NCI-H2081 (cell line): ENCODE data around the gene CACNA1A.
"Not testable (repeated sequence)": the region's sequence is repeated elsewhere in the genome, so short reads cannot be mapped to it uniquely, and the experiment has no call there.

Source experiments
- DNase-seq, 2 experiments: peaks; one replicate each; lab custom pipeline; 2025; lab: John Stamatoyannopoulos, UW

Gene CACNA1A

DNA sequence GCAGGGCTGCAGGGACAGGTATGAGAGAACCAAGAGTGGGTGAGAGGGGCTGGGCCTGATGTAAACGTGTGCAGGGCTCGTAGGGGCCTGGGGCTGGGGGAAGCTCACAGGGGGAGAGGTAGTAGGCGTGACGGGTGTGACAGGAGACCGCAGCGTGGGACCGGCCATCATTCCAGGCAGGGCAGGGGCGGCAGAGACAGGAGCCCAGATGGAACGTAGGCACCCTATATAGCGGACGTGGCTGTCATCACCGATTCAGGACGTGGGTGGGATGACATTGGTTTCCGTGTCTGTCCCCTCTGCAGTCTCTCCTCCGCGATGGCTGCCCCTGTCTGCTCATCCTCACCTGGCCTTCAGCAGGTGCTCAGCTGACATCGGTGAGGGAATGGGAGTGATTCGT, 307.6 kb downstream of the CACNA1A start:
- DNase-seq: no peak

DNA sequence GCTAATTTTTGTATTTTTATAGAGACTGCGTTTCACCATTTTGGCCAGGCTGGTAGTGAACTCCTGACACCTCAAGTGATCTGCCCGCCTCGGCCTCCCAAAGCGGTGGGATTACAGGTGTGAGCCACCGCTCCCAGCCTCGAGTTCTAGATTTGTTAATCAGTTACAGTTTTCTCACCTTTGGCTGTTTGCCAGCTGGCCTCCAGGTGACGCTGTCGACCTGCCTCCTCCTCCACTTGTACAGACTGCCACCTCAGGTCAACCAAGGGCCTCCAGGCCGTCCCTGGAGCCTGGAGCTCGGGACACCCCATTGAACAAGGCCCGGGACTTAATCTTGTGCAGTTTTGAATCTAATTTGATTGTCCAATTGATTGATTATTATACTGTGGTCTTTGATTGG, 310.6 kb downstream of the CACNA1A start:
- DNase-seq: no peak

DNA sequence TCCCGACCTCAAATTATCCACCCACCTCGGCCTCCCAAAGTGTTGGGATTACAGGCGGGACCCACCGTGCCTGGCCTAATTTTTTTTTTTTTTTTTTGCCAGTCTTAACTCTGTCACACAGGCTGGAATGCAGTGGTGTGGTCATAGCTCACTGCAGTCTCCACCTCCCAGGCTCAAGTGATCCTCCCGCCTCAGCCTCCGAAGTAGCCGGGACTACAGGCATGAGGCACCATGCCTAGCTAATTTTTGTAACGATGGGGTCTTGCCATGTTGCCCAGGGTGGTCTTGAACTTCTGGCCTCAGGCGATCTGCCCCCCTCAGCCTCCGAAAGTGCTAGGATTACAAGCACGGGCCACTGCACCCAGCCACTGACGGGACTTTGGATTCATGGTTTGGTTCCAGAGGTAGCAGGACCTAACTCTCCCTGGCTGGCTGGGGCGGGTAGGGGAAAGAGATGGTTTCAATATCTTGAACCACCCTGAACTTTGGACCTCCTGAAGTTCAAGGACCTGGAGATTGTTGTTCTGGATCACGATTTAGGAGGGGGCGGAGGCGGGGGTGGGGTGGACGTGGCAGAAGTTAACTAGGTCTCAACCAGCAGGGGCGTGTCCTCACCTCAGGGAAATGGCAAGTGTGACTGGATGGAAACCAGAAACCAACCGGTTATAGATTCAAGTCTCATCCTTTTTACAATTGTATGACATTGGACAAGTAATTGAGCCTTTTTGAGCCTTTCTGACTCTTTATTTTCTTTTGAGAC, 315.3 kb downstream of the CACNA1A start:
- DNase-seq: no peak

DNA sequence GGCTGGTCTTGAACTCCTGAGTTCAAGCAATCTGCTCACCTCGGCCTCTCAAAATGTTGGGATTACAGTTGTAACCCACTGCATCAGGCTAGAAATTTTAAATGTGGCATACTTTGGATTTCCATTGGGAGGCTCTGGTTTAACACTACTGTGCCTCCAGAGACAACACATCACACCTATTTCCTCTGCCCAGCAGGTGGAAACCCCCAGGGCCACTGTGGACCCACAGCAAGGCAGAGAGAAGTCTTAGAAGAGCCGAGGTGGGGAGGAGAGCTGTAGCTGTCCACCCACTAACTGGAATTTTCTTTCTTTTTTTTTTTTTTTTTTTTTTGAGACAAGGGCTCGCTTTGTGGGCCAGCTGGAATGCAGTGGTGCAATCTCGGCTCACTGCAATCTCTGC, 316.7 kb downstream of the CACNA1A start:
- no peak for DNase-seq

DNA sequence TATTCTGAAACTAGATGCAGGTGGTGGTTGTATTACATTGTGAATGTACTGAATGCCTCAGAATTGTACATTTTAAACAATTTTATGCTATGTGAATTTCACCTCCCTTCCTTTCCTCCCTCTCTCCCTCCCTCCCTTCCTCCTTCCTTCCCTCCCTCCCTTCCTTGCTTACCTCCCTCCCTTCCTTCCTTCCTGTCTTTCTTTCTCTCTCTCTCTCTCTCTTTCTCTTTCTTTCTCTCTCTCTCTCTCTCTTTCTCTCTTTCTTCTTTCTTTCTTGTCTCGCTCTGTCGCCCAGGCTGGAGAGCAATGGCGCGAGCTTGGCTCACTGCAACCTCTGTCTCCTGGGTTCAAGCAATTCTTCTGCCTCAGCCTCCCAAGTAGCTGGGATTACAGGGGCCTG, 318.9 kb downstream of the CACNA1A start:
- DNase-seq: no peak

DNA sequence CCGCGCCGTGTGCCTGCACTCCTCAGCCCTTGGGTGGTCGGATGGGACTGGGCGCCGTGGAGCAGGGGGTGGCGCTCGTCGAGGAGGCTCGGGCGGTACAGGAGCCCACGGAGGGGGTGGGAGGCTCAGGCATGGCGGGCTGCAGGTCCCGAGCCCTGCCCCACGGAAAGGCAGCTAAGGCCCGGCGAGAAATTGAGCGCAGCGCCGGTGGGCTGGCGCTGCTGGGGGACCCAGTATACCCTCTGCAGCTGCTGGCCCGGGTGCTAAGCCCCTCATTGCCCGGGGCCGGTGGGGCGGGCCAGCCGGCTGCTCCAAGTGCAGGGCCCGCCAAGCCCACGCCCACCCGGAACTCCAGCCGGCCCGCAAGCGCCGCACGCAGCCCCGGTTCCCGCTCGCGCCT, 319.6 kb downstream of the CACNA1A start:
- DNase-seq: not testable (repeated sequence)

DNA sequence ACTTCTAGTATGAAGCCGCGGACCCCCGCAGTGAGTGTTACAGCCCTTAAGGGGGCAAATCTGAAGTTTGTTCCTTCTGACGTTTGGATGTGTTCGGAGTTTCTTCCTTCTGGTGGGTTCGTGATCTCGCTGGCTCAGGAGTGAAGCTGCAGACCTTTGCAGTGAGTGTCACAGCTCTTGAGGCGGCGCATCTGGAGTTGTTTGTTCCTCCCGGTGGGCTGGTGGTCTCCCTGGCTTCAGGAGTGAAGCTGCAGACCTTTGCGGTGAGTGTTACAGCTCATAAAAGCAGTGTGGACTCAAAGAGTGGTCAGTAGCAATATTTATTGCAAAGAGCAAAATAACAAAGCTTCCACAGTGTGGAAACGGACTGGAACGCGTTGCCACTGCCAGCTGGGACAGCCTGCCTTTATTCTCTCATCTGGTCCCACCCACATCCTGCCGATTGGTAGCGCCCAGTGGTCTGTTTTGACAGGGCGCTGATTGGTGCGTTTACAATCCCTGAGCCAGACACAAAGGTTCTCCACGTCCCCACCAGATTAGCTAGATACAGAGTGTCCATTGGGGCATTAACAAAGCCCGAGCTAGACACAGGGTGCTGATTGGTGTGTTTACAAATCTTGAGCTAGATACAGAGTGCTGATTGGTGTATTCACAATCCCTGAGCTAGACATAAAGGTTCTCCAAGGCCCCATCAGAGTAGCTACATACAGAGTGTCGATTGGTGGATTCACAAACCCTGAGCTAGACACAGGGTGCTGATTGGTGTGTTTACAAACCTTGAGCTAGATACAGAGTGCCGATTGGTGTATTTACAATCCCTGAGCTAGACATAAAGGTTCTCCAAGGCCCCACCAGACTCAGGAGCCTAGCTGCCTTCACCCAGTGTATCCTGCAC, 320.3 kb downstream of the CACNA1A start:
- DNase-seq: not testable (repeated sequence)

DNA sequence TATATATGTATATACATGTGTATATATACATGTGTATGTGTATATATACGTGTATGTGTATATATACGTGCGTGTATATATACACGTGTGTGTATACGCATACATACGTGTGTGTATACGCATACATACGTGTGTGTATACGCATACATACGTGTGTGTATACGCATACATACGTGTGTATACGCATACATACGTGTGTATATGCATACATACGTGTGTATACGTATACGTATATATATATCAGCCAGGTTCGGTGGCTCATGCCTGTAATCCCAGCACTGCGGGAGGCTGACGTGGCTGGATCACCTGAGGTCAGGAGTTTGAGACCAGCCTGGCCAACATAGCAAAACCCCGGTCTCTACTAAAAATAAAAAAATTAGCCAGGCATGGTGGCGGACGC, 321.4 kb downstream of the CACNA1A start:
- not testable (repeated sequence) for DNase-seq

DNA sequence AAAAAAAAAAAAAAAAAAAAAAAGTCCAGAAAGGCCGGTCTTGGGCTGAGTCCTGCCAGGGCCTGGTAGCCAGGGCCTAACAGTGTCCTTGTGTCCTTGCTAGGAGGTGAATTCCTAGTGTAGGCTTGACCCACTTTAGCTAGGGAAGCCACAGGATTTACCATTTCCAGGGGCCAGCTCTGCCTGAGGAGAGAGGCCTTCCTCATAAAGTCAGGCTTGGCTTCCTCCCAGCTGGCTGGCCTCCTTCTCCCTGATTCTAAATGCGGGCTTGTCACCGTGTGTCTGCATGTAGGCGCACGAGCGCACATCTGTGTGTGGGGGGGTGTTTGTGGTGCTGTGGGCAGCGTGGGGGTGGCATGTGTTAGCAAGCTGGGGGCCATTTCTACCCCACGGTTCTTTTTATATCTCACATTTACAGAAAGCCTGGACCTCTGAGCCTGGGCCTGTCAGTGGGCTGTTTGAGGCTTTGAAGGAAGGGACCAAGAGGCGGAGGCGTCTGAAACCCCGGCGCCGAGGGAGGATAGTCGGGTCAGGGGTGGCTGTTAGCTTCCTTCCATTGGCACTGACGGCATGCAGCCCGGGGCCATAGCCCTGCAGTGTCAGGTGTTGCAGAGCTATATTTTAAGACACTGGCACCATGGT, 324.4 kb downstream of the CACNA1A start:
- DNase-seq: no peak

DNA sequence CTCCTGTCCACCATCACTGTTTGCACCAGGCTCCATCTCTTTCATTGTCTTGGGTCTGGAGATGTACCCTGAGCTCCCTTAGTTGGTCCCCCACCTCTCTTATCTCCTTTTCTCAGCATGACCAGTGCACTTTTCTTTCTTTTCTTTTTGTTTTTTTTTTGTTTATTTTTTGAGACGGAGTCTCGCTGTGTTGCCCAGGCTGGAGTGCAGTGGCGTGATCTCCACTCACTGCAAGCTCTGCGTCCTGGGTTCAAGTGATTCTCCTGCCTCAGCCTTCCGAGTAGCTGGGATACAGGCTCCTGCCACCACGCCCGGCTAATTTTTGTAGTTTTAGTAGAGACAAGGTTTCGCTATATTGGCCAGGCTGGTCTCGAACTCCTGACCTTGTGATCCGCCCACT, 328.0 kb downstream of the CACNA1A start:
- not testable (repeated sequence) for DNase-seq

DNA sequence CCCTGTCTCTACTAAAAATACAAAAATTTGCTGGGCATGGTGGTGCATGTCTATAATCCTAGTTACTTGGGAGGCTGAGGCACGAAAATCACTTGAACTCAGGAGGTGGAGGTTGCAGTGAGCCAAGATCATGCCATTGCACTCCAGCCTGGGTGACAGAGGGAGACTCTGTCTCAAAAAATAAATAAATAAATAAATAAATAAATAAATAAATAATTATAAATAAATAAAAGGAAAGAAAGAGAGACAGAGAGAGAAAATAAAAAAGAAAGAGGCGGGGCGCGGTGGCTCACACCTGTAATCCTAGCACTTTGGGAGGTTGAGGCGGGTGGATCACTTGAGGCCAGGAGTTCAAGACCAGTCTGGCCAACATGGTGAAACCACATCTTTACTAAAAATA, 328.7 kb downstream of the CACNA1A start:
- DNase-seq: not testable (repeated sequence)

DNA sequence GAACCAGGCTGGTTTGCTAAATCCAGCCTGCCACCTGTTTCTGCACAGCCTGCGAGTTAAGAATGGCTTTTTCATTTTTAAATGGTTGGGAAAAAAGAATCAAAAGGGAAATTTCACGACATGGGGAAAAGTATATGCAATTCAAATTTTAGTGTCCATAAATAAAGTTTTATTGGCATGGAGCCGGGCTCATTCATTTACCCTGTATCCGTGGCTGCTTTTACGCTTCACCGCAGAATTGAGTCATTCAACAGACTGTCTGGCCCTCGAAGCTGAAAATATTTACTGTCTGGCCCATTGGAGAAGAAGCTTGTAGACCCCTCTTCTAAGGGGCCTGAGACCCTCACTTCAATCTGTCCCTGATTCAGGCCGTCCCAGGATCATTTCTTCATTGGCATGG, 329.9 kb downstream of the CACNA1A start:
- DNase-seq: no peak

DNA sequence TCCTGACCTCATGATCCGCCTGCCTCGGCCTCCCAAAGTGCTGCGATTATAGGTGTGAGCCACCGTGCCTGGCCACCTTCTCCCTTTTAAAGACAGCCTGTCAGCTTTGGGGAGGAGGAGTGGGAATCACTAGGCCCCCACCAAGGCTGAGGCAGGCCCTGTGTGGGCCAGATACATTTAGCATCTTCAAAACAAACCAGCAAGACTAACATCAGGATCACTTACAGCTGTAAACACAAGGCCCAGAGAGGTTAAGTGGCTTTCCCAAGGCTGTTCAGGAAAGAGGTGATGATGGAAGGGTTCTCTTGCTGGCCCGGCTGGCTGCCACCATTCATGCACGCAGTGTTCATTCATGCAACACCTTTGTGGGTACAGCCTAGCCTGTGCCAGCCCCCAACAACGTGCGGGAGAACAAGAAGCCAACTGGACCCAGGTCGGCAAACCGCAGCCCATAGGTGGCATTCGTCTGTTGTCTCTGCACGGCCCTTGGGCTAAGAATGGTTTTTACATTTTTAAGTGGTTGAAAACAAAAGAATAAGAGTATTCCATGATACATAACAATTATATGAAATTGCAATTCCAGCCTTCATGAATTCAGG, 333.0 kb downstream of the CACNA1A start:
- no peak for DNase-seq

DNA sequence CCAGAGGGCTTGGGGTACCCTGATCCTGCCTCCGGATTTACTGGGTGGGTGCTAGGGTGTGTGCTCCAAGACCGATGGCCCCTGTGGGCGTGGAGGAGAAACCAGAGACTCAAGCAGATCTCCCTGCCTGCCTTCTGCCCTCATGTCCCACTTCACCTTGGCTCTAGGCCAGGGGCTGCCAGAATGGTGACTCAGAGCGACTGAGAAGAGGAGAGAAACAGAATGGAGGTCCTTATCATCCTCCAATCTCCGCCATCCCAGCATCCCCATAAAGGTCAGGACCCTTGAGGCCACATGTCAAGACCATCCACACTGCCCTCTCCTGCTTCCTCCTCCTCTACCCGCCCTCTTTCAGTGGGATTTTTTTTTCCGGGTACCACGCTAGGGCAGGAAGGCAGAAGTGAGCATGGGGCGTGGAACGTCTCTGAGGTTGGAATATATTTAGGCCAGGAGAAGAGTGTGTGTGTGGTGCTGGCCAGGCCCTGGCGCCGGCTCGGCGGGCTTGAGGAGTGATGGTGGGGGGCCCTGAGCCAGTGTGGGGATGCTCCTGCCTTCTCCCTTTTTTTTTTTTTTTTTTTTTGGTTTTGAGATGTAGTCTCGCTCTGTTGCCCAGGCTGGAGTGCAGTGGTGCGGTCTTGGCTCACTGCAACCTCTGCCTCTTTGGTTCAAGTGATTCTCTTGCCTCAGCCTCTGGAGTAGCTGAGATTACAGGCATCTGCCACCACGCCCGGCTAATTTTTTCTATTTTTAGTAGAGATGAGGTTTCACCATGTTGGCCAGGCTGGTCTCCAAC, 333.7 kb downstream of the CACNA1A start:
- DNase-seq: no peak

DNA sequence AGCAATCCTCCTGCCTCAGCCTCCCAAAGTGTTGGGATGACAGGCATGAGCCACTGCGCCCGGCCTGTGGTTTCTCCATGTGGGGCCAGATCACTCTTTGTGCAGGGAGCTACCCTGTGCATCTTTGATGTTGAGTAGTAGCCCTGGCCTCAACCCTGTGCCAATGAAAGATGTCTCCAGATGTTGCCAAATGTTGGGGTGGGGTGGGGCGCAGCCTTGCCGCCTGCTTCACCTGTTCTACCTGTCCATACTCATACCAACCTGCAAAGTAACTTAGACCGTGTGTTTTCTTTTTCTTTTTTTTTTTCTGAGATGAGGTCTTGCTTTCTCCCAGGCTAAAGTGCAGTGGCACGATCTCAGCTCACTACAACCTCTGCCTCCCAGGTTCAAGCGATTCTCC, 335.1 kb downstream of the CACNA1A start:
- DNase-seq: no peak

DNA sequence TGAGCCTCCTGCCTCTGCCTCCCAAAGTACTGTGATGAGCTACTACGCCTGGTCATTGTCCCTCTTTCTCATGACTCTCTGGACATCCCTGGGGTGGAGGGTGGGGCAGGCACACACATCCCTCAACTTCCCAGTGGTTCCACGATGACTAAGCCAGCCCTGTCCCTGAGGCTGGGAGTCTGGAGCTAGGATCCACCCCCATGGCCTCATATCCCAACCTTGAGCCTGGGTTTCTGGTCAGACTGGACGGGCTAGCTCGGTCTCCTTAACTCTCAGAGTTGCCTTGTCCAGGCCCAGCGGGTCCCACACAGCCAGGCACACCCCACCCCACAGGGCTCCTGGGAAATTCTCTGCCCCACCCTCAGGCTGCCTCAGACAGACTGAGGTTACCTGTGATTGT, 336.5 kb downstream of the CACNA1A start:
- DNase-seq: no peak

DNA sequence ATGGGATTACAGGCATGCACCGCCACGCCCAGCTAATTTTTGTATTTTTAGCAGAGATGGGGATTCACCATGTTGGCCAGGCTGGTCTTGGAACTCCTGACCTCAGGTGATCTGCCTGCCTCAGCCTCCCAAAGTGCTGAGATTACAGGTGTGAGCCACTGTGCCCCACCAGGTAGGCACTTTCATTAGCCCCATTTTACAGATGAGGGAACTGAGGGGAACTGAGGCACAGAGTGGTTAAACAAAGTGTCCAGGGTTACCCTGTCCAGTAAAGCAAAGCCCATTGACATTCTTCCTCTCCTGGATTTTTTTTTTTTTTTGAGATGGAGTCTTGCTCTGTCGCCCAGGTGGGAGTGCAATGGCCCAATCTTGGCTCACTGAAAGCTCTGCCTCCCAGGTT, 340.1 kb downstream of the CACNA1A start:
- not testable (repeated sequence) for DNase-seq

DNA sequence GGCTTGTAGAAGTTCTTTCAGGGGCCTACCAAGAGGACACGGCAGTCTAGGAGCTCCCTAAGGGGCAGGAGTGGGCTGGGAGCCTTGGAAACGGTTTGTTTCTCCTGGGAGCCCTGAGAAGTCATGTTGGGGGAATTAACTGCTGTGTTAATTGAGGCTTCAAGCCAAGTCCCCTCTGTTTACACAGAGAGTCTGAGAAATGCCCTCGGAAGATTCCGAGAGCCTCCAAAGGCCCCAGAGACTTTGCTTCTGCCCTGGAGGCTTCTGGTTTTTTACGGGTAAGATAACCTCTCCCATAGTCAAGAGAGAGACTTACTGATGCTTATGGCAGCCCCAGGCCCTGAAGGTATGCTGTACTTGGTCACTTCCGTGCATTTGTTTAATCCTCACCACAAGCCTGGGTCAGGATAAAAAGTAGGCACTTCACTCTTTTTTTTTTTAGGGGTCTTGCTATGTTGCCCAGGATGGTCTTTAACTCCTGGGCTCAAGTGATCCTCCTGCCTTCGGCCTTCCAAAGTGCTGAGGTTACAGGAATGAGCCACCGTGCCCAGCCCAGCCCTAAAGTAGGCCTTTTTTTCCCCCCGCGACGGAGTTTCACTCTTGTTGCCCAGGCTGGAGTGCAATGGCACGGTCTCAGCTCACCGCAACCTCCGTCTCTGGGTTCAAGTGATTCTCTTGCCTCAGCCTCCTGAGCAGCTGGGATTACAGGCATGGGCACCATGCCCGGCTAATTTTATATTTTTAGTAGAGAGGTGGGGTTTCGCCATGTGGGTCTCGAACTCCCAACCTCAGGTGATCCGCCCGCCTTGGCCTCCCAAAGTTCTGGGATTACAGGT, 340.9 kb downstream of the CACNA1A start:
- DNase-seq: no peak

DNA sequence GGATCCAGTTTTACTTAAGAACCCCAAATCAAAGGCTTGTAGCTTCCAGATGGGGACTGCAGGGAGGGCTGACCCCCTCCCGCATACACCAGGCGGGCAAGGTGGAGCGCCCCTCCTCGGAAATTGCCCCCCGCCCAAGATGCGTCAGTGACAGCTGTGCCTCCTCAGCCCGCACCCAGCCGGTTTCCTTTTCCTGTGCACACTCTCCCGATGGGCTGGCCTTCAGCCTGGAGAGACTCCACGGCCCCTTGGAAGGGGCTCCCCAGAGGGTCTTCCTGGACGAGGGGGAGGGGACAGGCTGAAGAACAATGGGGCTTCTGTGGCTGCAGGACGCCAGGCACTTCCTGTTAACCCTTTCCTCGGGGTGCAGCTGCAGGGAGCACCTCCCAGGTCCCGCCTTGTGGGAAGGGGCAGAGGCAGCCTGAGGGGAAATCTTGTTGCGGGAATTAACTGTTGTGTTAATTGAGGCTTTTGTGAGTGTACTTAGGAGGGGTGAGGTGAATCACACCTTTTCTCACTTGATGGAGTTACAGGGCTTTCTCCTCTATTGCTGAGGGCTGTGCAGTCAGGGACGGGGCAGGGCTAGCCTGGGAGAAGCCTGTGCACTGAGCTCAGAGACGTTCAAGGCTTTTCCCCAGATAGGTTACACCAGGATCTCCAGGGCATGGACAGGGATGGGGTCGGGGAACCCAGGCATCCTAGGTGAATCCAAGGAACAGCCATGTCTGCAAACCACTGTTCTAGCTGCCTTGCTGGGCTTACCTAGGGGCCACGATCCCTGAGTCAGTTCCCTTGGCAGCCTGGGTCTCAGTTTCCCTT, 341.7 kb downstream of the CACNA1A start:
- peak; percentile 70 to 79 for DNase-seq
